Left ventricle myocardium inferior (tissue), 1 donor: Measurements from ENCODE around the gene SLC26A11. TPM values are rescaled to one million over a fixed set of nuclear protein-coding genes. Genes with fewer than 3 reads are reported as not detected.
"Not testable (repeated sequence)": the region's sequence is repeated elsewhere in the genome, so short reads cannot be mapped to it uniquely, and the experiment has no call there.

Experiments used
- DNase-seq: peaks from one replicate; pipeline ENCODE4 v3.0.0-alpha.2; 2020
- H3K27ac ChIP-seq: fragments of 200-600 bp; replicated peaks from 2 replicates; pipeline ENCODE4 v1.8.0; 2021
- H3K27me3 ChIP-seq: fragments of 200-600 bp; 2 replicates; pipeline ENCODE4 v1.8.0; 2021; ENCODE audit warnings: low read depth
- H3K36me3 ChIP-seq: fragments of 200-600 bp; 2 replicates; pipeline ENCODE4 v1.8.0; 2021
- H3K4me1 ChIP-seq: fragments of 200-600 bp; 2 replicates; pipeline ENCODE4 v1.8.0; 2021
- H3K4me3 ChIP-seq: fragments of 200-600 bp; 2 replicates; pipeline ENCODE4 v1.8.0; 2021; ENCODE audit warnings: mild to moderate bottlenecking, moderate library complexity
- H3K9me3 ChIP-seq: fragments of 200-600 bp; replicated peaks from 2 replicates; pipeline ENCODE4 v1.8.0; 2021
- intact Hi-C: fragments of 100-400 bp; cut with micrococcal nuclease; formaldehyde crosslinking; loops from one replicate; pipeline ENCODE4 v1.11.0; 2022
- total RNA-seq: library from RNA; stranded (reverse); fragmentation: NEBNext Ultra II Directional; extraction: Animal tissue kit (Norgen Biotek cat#: 25700); gene quantifications from one replicate; pipeline ENCODE4 v1.2.1, GENCODE V29; 2021
- TF ChIP-seq, protein P1 (sequence below): fragments of 200-600 bp; IDR thresholded peaks from 2 replicates; pipeline ENCODE4 v1.8.0; 2021; ENCODE audit warnings: antibody characterized with exemption, mild to moderate bottlenecking, borderline replicate concordance
- donor health status: DM: no; HTN: yes; CAD: no; lungs with severe emphysema.

The SLC26A11 gene
- total RNA-seq, 1 donor from 2014 or later = 4.1 TPM

DNA sequence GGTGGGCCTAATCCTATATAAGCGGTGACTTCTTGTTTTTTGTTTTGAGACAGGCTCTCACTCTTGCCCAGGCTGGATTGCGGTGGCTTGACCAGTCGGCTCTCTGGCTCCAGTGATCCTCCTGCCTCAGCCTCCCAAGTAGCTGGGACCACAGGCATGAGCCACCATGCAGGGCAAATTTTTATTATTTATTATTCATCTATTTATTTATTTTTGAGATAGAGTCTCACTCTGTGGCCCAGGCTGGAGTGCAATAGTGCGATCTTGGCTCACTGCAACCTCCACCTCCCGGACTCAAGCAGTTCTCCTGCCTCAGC lies 35.8 kb downstream of the SLC26A11 start:
- intact Hi-C loops = no loop called here
- peaks cover 19% of the 10 kb centered on the region for H3K4me1 ChIP-seq
- TF ChIP-seq, protein P1, sequence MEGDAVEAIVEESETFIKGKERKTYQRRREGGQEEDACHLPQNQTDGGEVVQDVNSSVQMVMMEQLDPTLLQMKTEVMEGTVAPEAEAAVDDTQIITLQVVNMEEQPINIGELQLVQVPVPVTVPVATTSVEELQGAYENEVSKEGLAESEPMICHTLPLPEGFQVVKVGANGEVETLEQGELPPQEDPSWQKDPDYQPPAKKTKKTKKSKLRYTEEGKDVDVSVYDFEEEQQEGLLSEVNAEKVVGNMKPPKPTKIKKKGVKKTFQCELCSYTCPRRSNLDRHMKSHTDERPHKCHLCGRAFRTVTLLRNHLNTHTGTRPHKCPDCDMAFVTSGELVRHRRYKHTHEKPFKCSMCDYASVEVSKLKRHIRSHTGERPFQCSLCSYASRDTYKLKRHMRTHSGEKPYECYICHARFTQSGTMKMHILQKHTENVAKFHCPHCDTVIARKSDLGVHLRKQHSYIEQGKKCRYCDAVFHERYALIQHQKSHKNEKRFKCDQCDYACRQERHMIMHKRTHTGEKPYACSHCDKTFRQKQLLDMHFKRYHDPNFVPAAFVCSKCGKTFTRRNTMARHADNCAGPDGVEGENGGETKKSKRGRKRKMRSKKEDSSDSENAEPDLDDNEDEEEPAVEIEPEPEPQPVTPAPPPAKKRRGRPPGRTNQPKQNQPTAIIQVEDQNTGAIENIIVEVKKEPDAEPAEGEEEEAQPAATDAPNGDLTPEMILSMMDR = no peak
- H3K9me3 ChIP-seq = no peaks in the 10 kb centered on the region
- no peak for DNase-seq
- H3K36me3 ChIP-seq = no peaks in the 10 kb centered on the region
- H3K27me3 ChIP-seq = no peaks in the 10 kb centered on the region
- no peak overlapping the region for H3K4me3 ChIP-seq
- no peak overlapping the region for H3K27ac ChIP-seq

DNA sequence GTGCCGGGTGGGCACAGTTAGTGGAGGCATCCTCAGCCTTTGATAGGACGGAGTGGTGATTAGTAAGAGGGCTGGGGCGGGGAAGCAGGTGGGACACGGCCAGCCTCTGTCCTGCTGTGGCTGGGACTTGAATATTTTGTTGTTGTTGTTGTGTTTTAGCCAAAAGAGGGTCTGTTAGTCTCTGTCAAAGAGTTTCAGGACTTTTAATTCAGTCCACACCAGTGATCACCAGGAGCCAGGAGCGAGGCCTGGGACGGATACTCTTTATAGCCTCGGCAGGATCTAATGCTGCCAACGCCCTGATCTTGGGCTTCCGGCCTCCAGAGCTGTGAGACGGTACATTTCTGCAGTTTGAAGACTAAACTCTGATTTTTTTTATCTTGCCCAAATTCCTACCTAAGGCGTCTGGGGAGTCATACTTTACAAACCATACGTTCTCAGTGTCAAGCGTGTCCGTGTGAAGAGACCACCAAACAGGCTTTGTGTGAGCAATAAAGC lies 37.5 kb downstream of the SLC26A11 start:
- Histone ChIP-seq H3K36me3 (no peaks in the 10 kb centered on the region), H3K4me3 (no peak overlapping the region), H3K9me3 (no peaks in the 10 kb centered on the region), H3K27ac (peak overlapping the region; percentile 32), H3K27me3 (no peaks in the 10 kb centered on the region), H3K4me1 (peaks cover 37% of the 10 kb centered on the region)
- TF ChIP-seq, protein P1 = no peak
- intact Hi-C loops = no loop called here
- no peak for DNase-seq

DNA sequence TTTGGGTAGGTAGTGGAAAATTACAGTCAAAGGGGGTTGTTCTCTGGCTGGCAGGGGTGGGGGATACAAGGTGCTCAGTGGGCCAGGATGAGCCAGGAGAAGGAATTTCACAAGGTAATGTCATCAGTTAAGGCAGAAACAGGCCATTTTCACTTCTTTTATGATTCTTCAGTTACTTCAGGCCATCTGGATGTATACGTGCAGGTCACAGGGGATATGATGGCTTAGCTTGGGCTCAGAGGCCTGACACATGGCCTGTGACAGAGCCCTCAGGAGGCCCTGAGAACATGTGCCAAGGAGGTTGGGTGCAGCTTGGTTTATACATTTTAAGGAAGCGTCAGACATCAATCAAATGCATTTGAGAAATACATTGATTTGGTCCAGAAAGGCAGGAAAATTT lies 38.1 kb downstream of the SLC26A11 start:
- DNase-seq, H3K36me3 ChIP-seq, H3K4me3 ChIP-seq, H3K9me3 ChIP-seq, H3K27me3 ChIP-seq, intact Hi-C loops: not testable (repeated sequence)
- peaks cover 42% of the 10 kb centered on the region for H3K4me1 ChIP-seq
- peak overlapping the region; percentile 32 for H3K27ac ChIP-seq

DNA sequence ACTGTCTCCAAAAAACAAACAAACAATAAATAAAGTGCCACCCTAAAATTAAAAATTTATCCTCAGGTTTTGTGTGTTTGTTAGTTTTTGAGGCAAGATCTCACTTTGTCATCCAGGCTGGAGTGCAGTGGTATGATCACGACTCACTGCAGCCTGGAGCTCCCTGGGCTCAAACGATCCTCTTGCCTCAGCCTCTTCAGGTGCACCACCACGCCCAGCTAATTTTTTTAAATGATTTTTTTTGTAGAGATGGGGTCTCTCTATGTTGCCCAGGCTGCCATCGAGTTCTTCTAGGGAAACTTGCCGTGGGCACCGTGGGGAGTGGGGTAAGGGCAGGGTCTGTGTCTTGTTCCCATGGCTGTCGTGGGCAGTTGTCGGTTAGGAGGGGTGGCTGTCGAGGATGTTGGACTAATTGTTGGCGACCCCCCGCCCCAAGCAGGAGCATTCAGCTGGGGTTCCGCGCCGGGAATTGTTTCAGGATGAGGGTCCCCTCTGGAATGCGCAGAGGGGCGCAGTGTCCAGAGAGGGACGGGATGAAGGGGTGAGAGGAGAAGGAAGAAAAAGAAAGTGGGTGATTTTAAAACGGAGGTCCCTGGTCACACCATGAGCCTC lies 39.3 kb downstream of the SLC26A11 start:
- H3K9me3 ChIP-seq = no peaks in the 10 kb centered on the region
- H3K27ac ChIP-seq = peak overlapping the region; percentile 97
- peaks cover 1% of the 10 kb centered on the region for H3K36me3 ChIP-seq
- H3K27me3 ChIP-seq = no peaks in the 10 kb centered on the region
- intact Hi-C loops = no loop called here
- TF ChIP-seq, protein P1 = no peak
- H3K4me1 ChIP-seq = peaks cover 55% of the 10 kb centered on the region
- no peak for DNase-seq
- H3K4me3 ChIP-seq = peak overlapping the region; percentile 78

GRCh38 chr17:80260069-80260535 lies 39.9 kb downstream of the SLC26A11 start:
- H3K4me1 ChIP-seq = peaks cover 60% of the 10 kb centered on the region
- no peaks in the 10 kb centered on the region for H3K9me3 ChIP-seq
- H3K4me3 ChIP-seq = peak overlapping the region; percentile 78
- H3K27ac ChIP-seq = peak overlapping the region; percentile 97
- no peaks in the 10 kb centered on the region for H3K27me3 ChIP-seq
- intact Hi-C loops = no loop called here
- TF ChIP-seq, protein P1 = peak; percentile 20
- H3K36me3 ChIP-seq = peaks cover 4% of the 10 kb centered on the region
- DNase-seq = peak; percentile 71

DNA sequence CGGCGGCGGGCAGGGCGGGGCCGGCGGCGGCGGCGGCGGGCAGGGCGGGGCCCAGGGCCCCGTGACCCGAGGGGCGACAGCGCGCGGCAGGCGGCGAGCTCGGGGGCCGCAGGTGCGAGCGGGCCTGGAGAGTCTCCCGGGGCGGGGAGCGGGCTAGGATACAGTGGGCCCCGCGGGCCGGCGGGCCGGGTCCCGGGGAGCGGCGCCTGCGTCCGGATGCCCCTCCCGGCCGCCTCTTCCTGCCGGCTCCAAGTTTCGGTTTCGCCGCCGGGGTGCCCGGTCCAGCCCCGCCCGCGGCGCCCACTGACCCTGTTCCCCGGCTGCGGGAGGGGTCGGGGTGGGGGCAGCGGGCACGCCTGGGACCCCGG lies 40.5 kb downstream of the SLC26A11 start, which contains the start of gene RNF213:
RNF213 (plus strand) TSS at position 62 of the 368 bp plus-strand sequence. CDS start 2,830 bp downstream, outside the sequence.
- H3K27me3 ChIP-seq = no peaks in the 10 kb centered on the region
- H3K4me1 ChIP-seq = peaks cover 67% of the 10 kb centered on the region
- peak; percentile 62 for DNase-seq
- intact Hi-C loops = no loop called here
- H3K36me3 ChIP-seq = peaks cover 11% of the 10 kb centered on the region
- H3K27ac ChIP-seq = peak within 1 kb of the TSS; percentile 99
- TF ChIP-seq, protein P1 = no peak
- H3K4me3 ChIP-seq = peak within 1 kb of the TSS; percentile 97
- H3K9me3 ChIP-seq = no peaks in the 10 kb centered on the region
